HG02973 (cell line): ENCODE results near the gene ARMC2.

Experiments used
- ATAC-seq: cut with Tn5 transposase; IDR thresholded peaks from one replicate; pipeline ENCODE4 v1.9.1; 2021; ENCODE audit warnings: moderate library complexity; ENCODE audit not compliant: unreplicated experiment

Gene ARMC2

DNA sequence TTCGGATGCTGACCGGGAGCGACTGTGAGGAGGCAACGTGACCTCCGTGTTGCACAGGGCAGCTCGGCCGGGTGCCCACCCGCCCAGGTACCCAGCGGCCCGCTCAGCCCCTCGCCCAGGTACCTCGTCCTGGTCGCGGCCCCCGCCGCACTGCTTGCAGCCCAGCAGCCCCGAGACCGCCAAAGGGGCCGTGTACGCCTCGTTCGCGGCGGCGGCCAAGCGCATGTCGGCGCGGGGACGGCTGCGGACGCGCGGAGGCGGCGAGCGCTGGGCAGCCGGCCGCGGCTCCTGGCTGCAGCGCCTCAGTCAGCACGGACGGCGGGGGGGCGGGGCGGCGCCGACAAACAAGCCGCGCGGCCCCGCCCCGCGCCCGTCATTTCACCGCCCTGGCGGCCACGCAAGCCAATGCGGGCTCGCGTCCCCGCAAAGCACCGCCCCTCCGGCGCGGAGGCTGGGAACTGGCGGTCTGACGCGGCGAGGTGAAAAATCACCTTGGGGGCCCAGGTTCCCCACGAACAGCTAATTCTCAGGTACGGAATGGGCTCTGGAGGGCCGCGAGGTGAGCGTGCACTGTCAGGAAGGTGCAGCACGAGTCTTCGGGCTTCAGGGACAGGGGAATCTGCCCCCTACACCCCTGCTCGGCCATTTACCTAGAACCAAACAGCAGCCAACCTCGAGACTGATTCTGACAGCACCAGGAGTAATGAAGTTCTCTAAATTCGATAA, 161.2 kb downstream of the ARMC2 start:
- ATAC-seq = peak; percentile 90

DNA sequence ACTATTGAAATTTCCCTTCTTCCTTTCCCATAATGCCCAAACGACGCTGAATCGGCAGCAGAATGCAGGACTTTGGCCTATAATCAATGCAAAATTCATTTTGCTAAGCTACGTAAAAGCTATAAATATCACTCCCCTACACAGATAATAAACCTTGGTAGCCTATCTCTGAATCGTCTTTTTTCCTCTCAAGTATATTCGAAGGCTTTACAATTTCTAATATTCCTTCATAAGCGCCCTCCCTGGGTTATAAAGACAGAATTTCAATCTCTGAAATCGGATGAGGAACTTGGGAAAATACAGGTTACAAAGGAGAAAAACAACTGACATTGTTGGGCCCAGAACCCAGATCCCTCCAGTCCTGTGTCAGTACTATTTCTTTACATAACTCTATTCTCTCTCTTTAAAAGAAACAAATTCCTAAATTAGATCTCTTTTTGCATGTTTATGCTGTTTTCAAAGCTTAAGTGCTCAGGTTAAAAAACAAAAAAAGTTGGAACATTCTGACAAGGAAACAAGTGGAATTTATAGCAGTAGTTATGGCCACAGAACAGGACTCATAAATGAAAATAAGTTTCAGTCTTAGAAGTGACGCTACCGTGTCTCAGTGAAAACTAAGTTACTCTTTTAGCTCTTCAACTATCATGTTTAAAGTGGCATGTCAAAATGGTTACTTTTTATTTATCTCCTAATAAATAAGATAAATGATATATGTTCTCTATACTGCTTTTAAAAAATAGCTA, 161.9 kb downstream of the ARMC2 start:
- ATAC-seq = no peak

DNA sequence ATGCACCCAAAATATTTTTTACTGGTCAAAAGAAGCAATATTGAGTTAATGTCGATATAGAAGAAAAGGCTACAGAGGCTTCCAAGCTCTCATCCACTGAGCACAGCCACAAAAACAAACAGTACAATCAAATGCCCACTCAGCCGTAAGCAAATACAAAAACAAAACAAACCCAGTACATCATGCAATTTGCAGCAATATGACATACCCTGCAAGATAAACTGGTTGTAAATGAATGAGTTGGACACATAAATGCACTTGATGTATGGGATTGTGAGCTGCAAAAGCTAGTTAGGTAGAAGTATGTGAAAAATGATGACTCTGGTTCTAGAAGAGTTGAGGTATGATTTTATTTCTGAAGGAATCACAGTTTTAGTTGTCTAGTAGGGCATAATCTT, 162.5 kb downstream of the ARMC2 start:
- ATAC-seq = no peak

DNA sequence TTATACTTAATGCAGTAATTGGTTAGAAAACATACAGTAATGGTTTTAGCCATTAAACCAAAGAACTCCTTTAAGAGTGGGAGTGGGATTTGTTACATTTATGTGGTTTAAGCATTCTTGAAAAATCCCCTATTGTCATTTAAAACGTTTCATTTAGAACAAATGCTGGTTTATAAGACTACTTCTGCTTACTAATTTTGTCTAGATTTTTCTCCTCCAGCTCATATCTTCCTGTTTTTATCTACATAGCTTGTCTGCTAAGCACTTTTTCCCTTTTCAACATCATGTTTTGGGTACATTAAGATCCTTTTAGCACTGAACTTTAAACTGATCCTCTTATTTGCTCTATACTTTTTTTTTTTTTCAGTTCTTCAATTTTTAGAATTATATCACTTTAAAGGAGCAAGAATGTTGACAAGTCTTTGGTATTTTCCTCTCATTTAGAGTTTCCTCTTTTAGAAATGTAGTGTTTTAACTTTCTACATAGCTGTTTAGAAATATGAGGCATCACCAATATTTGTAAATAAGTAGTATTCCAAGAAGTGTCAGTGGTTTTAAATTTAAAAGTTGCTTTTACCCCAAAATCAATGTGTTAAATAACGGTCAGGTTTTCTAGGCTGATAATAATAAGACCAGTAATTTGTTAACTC, 165.6 kb downstream of the ARMC2 start:
- no peak for ATAC-seq

DNA sequence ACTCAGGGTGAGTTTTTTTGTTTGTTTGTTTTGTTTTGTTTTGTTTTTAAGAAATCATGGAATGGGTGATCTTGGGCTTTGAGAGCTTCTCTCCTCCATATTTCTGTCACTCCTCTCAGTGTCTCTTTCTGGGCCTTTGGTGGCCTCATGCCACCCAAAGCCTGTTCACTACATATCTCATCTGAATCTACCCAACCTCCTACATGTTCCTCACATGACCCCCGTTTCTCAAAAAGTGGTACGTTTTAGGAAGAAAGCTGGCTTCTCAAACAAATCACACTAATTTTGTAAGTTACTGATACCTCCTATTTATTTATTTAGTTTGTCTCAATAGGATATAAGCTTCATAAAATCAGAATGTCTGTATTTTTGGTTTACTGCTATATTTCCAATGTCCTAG, 166.4 kb downstream of the ARMC2 start:
- no peak for ATAC-seq

DNA sequence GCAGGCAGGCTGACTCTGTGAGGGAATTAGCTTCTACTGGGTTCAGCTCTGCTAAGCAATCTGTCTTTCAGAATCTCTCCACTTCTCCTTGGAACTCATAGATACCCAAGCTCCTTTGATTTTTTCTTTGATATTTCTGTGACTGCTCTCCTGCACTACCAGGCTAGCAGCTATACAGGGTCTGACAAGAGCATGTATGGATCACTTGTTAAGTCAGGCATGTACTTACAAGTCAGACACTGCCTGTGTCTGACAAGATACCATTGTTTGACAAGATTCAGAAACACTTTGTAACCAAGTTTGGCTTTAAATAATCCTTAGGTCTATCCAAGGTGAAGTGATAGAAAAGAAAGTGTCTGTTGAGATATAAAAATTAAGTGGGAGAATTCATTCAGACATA, 167.0 kb downstream of the ARMC2 start:
- no peak for ATAC-seq

DNA sequence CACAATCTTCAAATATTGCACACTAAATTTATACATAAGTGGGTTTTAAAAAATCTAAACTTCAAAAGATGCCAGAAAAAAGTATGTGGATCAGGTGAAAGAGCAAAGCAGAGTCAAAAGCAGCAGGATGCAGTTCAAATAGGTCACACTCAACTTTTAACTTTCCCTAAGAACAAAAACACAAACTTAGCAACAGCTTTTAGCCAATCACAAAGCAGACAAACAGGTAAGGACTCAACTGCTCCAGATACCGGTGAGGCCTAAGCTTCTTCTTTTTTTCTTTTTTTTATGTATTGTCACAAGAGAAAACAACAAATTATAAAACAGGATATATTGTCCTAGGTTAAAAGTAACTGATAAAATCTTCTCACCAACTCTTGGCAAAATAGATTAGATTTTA, 171.7 kb downstream of the ARMC2 start:
- no peak for ATAC-seq

DNA sequence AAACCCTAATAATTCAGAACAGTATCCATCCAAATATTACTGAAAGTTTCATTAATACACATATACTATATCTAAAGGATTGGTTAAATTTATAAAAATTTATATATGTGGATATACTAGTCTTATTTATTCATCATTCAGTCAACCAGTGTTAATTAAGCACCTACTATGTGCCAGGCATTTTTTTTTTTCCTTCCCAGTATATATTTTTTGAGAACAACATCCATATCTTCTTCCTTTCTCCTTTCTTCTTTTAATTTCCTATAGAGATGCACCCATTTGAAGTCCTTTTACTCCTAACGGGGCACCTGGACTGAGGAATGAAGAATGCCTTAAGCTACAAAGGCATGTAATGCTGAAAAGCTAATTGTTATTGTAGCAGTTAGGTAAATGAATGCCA, 173.6 kb downstream of the ARMC2 start:
- no peak for ATAC-seq

DNA sequence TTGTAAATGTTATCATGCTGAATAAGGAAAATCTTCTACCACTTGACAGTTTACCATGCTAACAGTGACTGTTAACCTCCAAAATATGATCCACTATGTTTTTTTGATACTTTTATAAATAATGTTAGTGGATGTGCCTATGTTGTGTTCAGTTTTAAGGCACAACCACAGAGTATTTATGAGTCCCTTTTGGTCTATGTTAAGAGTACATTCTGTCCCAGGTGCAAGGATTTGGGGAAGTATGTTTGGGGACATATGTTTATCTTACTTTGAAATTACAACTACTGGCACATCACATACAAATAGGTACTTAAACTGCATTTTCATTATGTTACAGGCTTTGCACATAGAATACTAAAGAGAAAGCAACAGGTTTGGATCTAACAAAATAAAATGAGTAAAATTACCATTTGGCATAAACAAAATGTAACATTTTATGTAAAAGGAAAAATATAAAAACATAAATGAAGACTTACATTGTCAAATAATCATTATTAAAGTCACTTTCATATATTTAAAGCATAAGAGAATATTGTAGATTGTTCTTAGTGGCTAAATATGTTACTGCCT, 175.2 kb downstream of the ARMC2 start:
- ATAC-seq = no peak
